Measurements from ENCODE around the gene TMEM51. TPM values are rescaled to one million over a fixed set of nuclear protein-coding genes. Genes with fewer than 3 reads are reported as not detected.

Gene TMEM51
- total RNA-seq, 1 donor from 2014 or later, result 1.9 TPM

GRCh38 chr1:15207031-15207828 is 53.7 kb downstream of the TMEM51 start:
- Mint-ChIP-seq H3K27me3 (ENCODE audit: low read depth) (peaks cover 10% of the 10 kb centered on the region), H3K4me3 (ENCODE audit: unreplicated experiment) (no peak overlapping the region), H3K27ac (ENCODE audit: unreplicated experiment) (no peak overlapping the region)

GRCh38 chr1:15207829-15208429 is 54.4 kb downstream of the TMEM51 start:
- Mint-ChIP-seq H3K9me3 (ENCODE audit: low read depth) (no peaks in the 10 kb centered on the region), H3K27ac (ENCODE audit: unreplicated experiment) (no peak overlapping the region), H3K36me3 (ENCODE audit: low read depth) (no peaks in the 10 kb centered on the region), H3K27me3 (ENCODE audit: low read depth) (peaks cover 8% of the 10 kb centered on the region), H3K4me3 (ENCODE audit: unreplicated experiment) (no peak overlapping the region), H3K4me1 (ENCODE audit: low read depth) (peaks cover 38% of the 10 kb centered on the region)
- DNase-seq (ENCODE audit: low spot score), result no peak
- no peak for TF ChIP-seq CTCF (IDR thresholded peaks at IDR 0.05)

More at GRCh38 chr1:15207031-15207828, 53.7 kb downstream of the TMEM51 start:
- no peak for TF ChIP-seq CTCF (IDR thresholded peaks at IDR 0.05)
- Mint-ChIP-seq H3K36me3 (ENCODE audit: low read depth) (no peaks in the 10 kb centered on the region), H3K4me1 (ENCODE audit: low read depth) (peaks cover 33% of the 10 kb centered on the region), H3K9me3 (ENCODE audit: low read depth) (no peaks in the 10 kb centered on the region)
- no peak for DNase-seq (ENCODE audit: low spot score)

DNA sequence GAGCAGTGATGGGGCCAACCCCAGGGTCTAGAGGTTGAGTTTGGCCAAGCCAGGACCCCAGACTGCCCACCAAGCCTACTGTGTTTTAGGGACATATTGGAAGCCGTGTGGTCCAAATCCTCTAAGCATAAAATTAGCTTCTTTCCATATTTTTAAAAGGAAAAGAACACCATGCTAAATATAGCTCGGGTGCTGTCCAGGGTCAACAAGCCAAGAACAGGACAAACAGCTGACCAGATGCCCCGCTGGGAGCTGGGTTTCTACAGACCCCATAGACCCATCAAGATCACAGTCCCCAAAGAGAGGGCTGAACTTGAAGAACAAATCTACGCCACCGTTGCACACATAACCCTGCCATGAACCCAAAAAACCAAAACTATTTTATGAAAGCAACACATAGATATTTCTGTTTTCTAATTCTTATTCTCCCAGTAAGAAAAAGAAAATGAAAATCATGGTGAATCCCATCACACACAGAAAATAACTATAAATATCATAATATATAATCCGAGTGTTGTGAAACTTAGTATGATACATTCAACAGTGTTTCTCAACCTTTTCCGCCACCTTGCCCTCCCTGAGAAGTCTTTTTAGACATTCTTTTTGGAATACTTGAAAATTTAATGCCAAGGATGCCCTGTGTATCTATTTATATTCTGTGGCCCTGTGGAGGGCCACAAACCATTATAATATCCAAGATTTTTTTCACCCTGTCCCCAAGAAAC is 57.3 kb downstream of the TMEM51 start:
- peaks cover 6% of the 10 kb centered on the region for H3K27me3 Mint-ChIP-seq (ENCODE audit: low read depth)
- H3K36me3 Mint-ChIP-seq (ENCODE audit: low read depth), result peaks cover 1% of the 10 kb centered on the region
- H3K9me3 Mint-ChIP-seq (ENCODE audit: low read depth), result no peaks in the 10 kb centered on the region
- H3K27ac Mint-ChIP-seq (ENCODE audit: unreplicated experiment), result no peak overlapping the region
- no peak for DNase-seq (ENCODE audit: low spot score)
- TF ChIP-seq CTCF (IDR thresholded peaks at IDR 0.05), result no peak
- no peak overlapping the region for H3K4me3 Mint-ChIP-seq (ENCODE audit: unreplicated experiment)
- H3K4me1 Mint-ChIP-seq (ENCODE audit: low read depth), result peaks cover 59% of the 10 kb centered on the region

GRCh38 chr1:15211424-15211823 is 57.9 kb downstream of the TMEM51 start:
- no peak overlapping the region for H3K4me3 Mint-ChIP-seq (ENCODE audit: unreplicated experiment)
- TF ChIP-seq CTCF (IDR thresholded peaks at IDR 0.05), result no peak
- peaks cover 5% of the 10 kb centered on the region for H3K27me3 Mint-ChIP-seq (ENCODE audit: low read depth)
- no peak overlapping the region for H3K27ac Mint-ChIP-seq (ENCODE audit: unreplicated experiment)
- H3K4me1 Mint-ChIP-seq (ENCODE audit: low read depth), result peaks cover 58% of the 10 kb centered on the region
- DNase-seq (ENCODE audit: low spot score), result no peak
- peaks cover 1% of the 10 kb centered on the region for H3K36me3 Mint-ChIP-seq (ENCODE audit: low read depth)
- no peaks in the 10 kb centered on the region for H3K9me3 Mint-ChIP-seq (ENCODE audit: low read depth)

GRCh38 chr1:15212216-15212953 is 58.8 kb downstream of the TMEM51 start:
- Mint-ChIP-seq H3K9me3 (ENCODE audit: low read depth) (no peaks in the 10 kb centered on the region), H3K27me3 (ENCODE audit: low read depth) (no peaks in the 10 kb centered on the region), H3K27ac (ENCODE audit: unreplicated experiment) (no peak overlapping the region), H3K36me3 (ENCODE audit: low read depth) (peaks cover 1% of the 10 kb centered on the region), H3K4me3 (ENCODE audit: unreplicated experiment) (no peak overlapping the region), H3K4me1 (ENCODE audit: low read depth) (peaks cover 49% of the 10 kb centered on the region)
- DNase-seq (ENCODE audit: low spot score), result no peak
- no peak for TF ChIP-seq CTCF (IDR thresholded peaks at IDR 0.05)

Data from chondrocyte (in vitro differentiated cells).